ENCODE results near the gene ANKRD53.
"Not testable (repeated sequence)": the region's sequence is repeated elsewhere in the genome, so short reads cannot be mapped to it uniquely, and the experiment has no call there.

The ANKRD53 gene

DNA sequence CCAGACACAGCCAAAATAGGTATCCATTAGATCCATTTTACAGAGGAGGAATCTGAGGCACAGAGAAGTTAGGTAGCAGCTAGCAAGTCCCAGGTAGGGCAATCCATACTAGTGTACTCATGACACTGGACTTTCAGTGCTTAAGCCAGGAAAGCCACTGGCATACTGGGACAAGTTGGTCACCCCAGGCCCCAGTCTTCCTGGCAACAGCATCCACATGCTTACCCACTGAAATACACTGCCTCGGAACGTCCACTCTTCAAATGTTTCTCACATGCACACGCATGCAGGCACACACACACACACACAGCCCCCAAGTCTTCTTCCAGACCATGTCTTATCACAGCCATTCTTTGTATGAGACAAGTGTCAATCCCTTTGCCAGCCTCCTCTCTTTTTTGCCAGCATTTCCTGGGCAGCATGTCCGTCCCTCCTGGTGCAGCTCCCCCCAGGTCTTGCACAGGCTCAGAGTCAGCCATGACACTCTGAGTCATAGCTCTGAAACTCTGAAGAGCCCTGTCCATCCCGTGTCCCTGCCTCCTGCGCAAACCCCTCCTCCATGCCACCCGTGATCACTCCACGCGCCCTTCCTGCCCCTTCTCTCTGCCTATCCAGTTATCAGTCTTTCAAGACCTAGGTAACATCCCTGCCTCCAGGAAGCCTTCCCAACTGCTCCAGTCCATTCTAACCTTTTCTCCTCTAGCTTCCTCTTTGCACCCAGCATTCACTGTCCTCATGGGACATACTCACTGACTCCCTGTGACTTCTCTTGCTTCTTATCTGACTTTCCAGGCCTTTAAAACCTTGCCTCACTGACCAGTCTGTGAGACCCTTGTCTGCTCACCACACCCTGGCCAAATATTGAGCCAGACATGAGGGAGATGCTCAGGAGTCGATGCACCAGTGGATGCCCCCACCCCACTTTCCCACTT, 27.1 kb downstream of the ANKRD53 start:
- DNase-seq (ENCODE audit: low read depth in 1 of 2, low spot score in 1 of 2): no peak

DNA sequence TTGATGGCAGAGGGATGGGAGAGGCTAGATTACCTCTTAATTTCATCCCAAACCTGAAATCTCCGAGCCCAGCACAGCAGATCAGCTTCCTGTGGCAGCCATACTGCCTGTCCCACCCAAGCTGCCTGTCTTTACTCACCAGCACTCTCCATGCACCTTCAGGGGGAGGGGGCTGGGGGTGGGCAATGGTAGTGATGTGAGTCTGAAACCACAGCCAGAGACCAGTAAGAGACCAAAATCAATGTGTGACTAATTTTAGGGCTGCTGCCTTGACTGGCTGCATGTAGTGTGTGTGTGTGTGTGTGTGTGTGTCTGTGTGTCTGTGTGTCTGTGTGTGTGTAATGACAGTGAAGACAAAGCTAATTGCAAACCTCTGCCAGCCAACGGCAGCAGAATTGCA, 27.9 kb downstream of the ANKRD53 start:
- DNase-seq (ENCODE audit: low read depth in 1 of 2, low spot score in 1 of 2): no peak

DNA sequence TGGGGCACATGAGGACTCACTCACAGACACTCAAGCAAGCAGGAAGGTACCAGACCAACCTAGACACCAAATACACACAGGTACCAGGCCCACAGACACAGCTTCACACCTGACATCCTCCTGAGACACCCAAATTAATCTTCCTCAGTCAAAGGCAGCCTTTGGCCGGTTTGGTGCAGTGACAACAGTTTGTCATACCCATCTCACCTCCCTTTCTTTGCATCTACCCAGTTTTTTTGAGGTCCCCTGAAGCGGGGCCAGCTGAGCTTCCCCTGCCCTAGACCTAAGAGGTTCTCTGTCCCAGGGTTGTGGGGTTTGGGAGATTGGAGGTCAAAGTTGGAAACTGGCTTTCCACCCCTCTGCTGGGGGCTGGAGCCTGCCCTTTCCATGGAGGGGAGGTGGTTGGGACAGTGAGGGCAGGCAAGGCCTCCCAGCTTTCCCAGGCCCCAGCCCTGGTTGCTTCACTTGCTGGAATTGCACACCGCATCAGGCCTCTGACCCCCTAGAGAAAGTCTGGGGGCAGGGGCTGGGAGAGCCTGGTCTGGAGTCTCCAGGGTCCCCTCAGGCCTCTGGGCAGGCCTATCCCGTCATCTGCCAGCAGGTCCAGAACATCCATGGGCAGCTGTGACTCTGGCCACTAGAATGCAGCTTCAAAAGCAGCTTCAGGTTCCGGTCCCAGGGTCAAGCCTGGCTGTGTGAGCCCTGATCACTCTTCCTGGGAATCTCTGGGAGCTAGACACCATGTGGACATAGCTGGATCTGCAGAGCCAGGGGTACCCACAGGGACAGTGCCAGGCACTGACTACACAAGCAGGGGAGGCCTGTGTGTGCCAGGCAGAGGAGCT, 28.7 kb downstream of the ANKRD53 start:
- DNase-seq (ENCODE audit: low read depth in 1 of 2, low spot score in 1 of 2): no peak

DNA sequence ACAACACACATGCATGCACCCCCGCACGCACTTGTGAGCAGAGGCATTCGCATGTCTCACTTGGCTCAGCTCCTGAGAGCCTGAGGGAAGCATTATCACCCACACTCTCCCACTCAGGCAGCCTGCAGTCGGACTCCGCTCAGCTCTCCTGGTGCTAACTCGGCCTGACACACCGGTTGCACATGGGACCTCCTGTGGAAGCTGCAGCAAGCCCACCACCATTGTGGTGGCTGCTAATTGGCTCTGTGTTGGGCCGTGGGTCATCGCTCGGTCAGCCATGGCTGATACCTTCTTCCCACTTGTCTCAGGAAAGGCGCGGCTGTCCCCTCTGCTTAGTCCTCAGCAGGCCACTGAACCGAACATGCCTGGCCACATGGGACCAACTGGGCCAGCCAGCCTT, 29.9 kb downstream of the ANKRD53 start:
- DNase-seq (ENCODE audit: low read depth in 1 of 2, low spot score in 1 of 2): no peak

DNA sequence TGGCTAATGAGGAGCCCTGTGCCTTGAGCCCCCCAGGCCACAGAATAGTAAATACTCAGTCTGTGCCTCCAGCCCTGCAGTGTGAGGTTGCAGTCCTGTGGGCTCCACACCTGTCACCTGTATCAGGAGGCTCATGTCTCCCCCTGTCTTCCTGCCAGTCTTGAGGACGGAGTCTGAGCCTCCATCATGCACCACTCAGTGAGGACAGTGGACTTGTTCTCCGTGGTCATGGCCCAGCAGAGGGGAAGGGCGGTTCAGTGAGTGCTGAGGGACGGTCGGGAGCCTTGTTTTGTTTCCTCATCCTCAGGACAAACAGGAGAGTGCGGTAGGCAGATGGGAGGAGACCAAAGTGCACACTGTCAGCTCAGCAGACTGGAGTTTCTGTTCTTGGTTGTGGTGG, 33.4 kb downstream of the ANKRD53 start:
- not testable (repeated sequence) for DNase-seq (ENCODE audit: low read depth in 1 of 2, low spot score in 1 of 2)

DNA sequence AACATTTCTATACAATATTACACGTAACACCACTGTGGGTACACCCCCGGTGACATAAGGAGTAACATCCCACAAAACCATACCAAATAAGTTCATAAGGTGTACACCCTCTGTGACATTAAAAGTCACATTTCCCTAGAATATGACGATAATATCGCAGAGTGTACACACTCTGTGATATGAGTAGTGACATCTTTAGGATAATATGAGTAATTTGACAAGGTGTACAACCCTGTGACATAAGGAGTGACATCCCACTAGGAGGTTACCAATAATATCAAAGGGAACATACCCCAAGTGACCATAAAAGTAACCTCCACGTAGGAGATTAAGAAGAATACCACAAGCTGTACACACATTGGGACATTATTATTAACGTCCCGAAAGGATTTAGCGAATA, 40.2 kb downstream of the ANKRD53 start:
- DNase-seq (ENCODE audit: low read depth in 1 of 2, low spot score in 1 of 2): no peak

DNA sequence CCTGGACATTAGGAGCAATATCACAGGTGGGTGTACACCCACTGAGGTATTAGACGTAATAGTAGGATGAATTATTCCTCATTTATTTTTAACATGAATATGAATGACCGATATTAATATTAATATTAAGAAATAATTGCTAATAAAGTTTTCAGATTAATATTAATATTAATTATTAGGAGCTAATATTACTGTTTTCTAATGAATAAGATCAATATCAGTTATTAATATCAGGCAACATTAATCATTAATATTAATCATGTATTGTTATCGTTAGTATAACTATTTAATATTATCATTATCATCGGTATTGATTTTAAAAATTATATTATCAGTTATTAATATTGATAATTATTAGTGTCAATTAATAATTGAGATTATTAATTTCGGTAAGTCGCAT, 41.6 kb downstream of the ANKRD53 start:
- not testable (repeated sequence) for DNase-seq (ENCODE audit: low read depth in 1 of 2, low spot score in 1 of 2)

DNA sequence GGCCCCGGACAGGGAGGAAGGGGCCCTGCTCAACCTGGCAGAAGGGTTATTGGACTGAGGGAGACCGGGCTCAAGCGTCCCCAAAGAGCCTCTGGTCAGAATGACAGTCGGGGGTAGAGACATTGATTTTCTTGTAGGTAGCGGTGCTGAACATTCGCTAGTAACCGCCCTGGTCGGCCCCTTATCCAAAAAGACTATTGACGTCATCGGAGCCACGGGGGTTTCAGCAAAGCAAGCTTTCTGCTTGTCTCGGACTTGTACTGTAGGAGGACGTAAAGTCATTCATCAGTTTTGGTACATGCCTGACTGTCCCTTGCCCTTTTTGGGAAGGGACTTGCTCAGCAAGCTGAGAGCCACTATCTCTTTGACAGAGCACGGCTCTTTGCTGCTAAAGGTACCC, 43.0 kb downstream of the ANKRD53 start:
- DNase-seq (ENCODE audit: low read depth in 1 of 2, low spot score in 1 of 2): not testable (repeated sequence)

DNA sequence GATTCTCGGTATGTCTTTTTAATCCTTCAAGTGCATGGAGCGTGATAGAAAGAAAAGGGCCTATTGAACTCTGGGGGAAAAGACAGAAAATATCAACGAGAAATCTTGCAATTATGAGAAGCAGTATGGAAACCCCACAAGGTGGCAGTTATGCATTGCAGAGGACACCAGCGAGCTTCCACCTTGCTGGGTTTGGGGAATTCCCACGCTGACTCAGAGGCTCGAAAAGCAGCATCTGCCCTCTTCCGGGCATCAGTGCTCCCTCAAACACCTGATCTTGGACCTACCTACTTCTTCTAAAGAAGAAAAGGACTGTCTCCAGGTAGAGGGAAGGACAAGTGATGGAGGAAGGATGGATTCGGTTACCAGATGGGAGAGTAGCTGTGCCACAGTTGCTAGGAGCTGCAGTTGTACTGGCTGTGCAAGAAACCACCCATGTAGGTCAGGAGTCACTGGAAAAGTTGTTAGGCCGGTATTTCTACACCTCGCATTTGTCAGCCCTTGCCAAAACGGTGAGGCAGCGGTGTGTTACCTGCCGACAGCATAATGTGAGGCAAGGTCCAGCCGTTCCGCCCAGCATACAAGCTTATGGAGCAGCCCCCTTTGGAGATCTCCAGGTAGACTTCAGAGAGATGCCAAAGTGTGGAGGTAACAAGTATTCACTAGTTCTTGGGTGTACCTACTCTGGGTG, 45.3 kb downstream of the ANKRD53 start:
- peak; percentile 41 to 65 for DNase-seq (ENCODE audit: low read depth in 1 of 2, low spot score in 1 of 2)
